ENCODE measurements around the gene ZNF277. TPM values are rescaled to one million over a fixed set of nuclear protein-coding genes. Genes with fewer than 3 reads are reported as not detected.

ZNF277 gene
- total RNA-seq, 1 experiment from 2014 or later, result 34.5 TPM

- no peak for DNase-seq (ENCODE audit: low read depth)
These were observed 46.2 kb downstream of the ZNF277 start for GRCh38 chr7:112252691-112253090.

GRCh38 chr7:112254156-112254555 lies 47.7 kb downstream of the ZNF277 start:
- no peak for DNase-seq (ENCODE audit: low read depth)

GRCh38 chr7:112254709-112255387 lies 48.4 kb downstream of the ZNF277 start:
- no peak for DNase-seq (ENCODE audit: low read depth)

GRCh38 chr7:112255388-112255720 lies 48.9 kb downstream of the ZNF277 start:
- no peak for DNase-seq (ENCODE audit: low read depth)

GRCh38 chr7:112257073-112257472 lies 50.6 kb downstream of the ZNF277 start:
- DNase-seq (ENCODE audit: low read depth), result no peak

- DNase-seq (ENCODE audit: low read depth), result no peak
These were observed 54.4 kb downstream of the ZNF277 start for GRCh38 chr7:112260911-112261310.

GRCh38 chr7:112262036-112262435 lies 55.5 kb downstream of the ZNF277 start:
- no peak for DNase-seq (ENCODE audit: low read depth)

GRCh38 chr7:112262855-112263487 lies 56.5 kb downstream of the ZNF277 start:
- no peak for DNase-seq (ENCODE audit: low read depth)

GRCh38 chr7:112263519-112263918 lies 57.0 kb downstream of the ZNF277 start:
- DNase-seq (ENCODE audit: low read depth), result no peak

- DNase-seq (ENCODE audit: low read depth), result no peak
These were observed 59.6 kb downstream of the ZNF277 start for GRCh38 chr7:112266141-112266540.

- DNase-seq (ENCODE audit: low read depth), result peak; percentile 51
These were observed 60.2 kb downstream of the ZNF277 start for GRCh38 chr7:112266595-112267270.

GRCh38 chr7:112267944-112268691 lies 61.6 kb downstream of the ZNF277 start:
- no peak for DNase-seq (ENCODE audit: low read depth)

GRCh38 chr7:112271162-112271561 lies 64.7 kb downstream of the ZNF277 start:
- no peak for DNase-seq (ENCODE audit: low read depth)

- DNase-seq (ENCODE audit: low read depth), result peak; percentile 42
These were observed 66.5 kb downstream of the ZNF277 start for GRCh38 chr7:112272921-112273561.

- no peak for DNase-seq (ENCODE audit: low read depth)
These were observed 72.5 kb downstream of the ZNF277 start for GRCh38 chr7:112279042-112279441.

- DNase-seq (ENCODE audit: low read depth), result no peak
These were observed 73.8 kb downstream of the ZNF277 start for GRCh38 chr7:112280267-112280666.

GRCh38 chr7:112282476-112283188 lies 76.1 kb downstream of the ZNF277 start:
- DNase-seq (ENCODE audit: low read depth), result no peak

- DNase-seq (ENCODE audit: low read depth), result no peak
These were observed 77.0 kb downstream of the ZNF277 start for GRCh38 chr7:112283382-112283910.

- no peak for DNase-seq (ENCODE audit: low read depth)
These were observed 80.0 kb downstream of the ZNF277 start for GRCh38 chr7:112286250-112287086.

- no peak for DNase-seq (ENCODE audit: low read depth)
These were observed 81.8 kb downstream of the ZNF277 start for GRCh38 chr7:112288301-112288700.

Measured in RPMI7951 (cell line).